GM11168 (cell line): ENCODE results near the gene TMEM255B.

Experiments used
- in situ Hi-C: fragments of 300-500 bp; cut with MboI; formaldehyde crosslinking; loops from one replicate; pipeline ENCODE4 v1.12.0; 2022; ENCODE audit warnings: low sequenced_read_pairs; ENCODE audit not compliant: unreplicated experiment

TMEM255B gene

GRCh38 chr13:113796211-113796963 is 37.4 kb downstream of the TMEM255B start:
- in situ Hi-C loops, result no loop called here

- in situ Hi-C loops, result no loop called here
Observed at GRCh38 chr13:113796964-113797676, 38.1 kb downstream of the TMEM255B start.

GRCh38 chr13:113798200-113798811 is 39.3 kb downstream of the TMEM255B start:
- in situ Hi-C loops, result no loop called here

GRCh38 chr13:113800576-113800926 is 41.5 kb downstream of the TMEM255B start:
- in situ Hi-C loops, result no loop called here

GRCh38 chr13:113801289-113801961 is 42.4 kb downstream of the TMEM255B start:
- in situ Hi-C loops, result no loop called here

GRCh38 chr13:113802090-113802531 is 43.1 kb downstream of the TMEM255B start:
- in situ Hi-C loops, result no loop called here

GRCh38 chr13:113802761-113803160 is 43.7 kb downstream of the TMEM255B start:
- in situ Hi-C loops, result no loop called here

- in situ Hi-C loops, result no loop called here
Observed at GRCh38 chr13:113803409-113804016, 44.5 kb downstream of the TMEM255B start.

GRCh38 chr13:113804017-113804702 is 45.1 kb downstream of the TMEM255B start:
- in situ Hi-C loops, result no loop called here

GRCh38 chr13:113804703-113805430 is 45.8 kb downstream of the TMEM255B start:
- in situ Hi-C loops, result no loop called here

- in situ Hi-C loops, result no loop called here
Observed at GRCh38 chr13:113805431-113806103, 46.5 kb downstream of the TMEM255B start.

- in situ Hi-C loops, result no loop called here
Observed at GRCh38 chr13:113806104-113806471, 47.1 kb downstream of the TMEM255B start.

GRCh38 chr13:113806526-113806925 is 47.5 kb downstream of the TMEM255B start:
- in situ Hi-C loops, result no loop called here

- in situ Hi-C loops, result no loop called here
Observed at GRCh38 chr13:113808058-113808834, 49.2 kb downstream of the TMEM255B start.

GRCh38 chr13:113809934-113810333 is 50.9 kb downstream of the TMEM255B start:
- in situ Hi-C loops, result no loop called here

GRCh38 chr13:113810640-113811039 is 51.6 kb downstream of the TMEM255B start:
- in situ Hi-C loops, result no loop called here

GRCh38 chr13:113811081-113811928 is 52.3 kb downstream of the TMEM255B start:
- in situ Hi-C loops, result no loop called here
